HT1080 (cell line): ENCODE data around the gene TNFRSF1A. TPM values are rescaled to one million over a fixed set of nuclear protein-coding genes. Genes with fewer than 3 reads are reported as not detected.

Source experiments
- DNase-seq: peaks from one replicate; pipeline ENCODE4 v3.0.0-alpha.2; 2015; ENCODE audit warnings: low read depth
- polyA plus RNA-seq, 2 experiments: library from polyadenylated mRNA; depleted of rRNA; stranded (reverse); fragments of >200 nt; gene quantifications; 2 replicates each; pipeline ENCODE4 v1.2.3, GENCODE V29; 2015
- total RNA-seq: library from RNA; depleted of rRNA; stranded (reverse); fragments of >200 nt; shearing (Covaris generic); gene quantifications from 2 replicates; pipeline ENCODE4 v1.2.3, GENCODE V29; 2014; rRNA removed

Gene TNFRSF1A
- 124 and 209 TPM in 2 replicates for total RNA-seq
- 228 and 247 TPM in 2 replicates for polyA plus RNA-seq (2015; cell fraction: cytosol; rRNA removed)
- polyA plus RNA-seq (2015; cell fraction: nucleus; rRNA removed) = 219 and 235 TPM in 2 replicates

- DNase-seq = peak; percentile 82
These were observed at the start of gene TNFRSF1A for GRCh38 chr12:6341417-6342139. TSS of gene TNFRSF1A (minus strand) at chr12:6342076. CDS start at chr12:6341814, 262 bp downstream.

DNA sequence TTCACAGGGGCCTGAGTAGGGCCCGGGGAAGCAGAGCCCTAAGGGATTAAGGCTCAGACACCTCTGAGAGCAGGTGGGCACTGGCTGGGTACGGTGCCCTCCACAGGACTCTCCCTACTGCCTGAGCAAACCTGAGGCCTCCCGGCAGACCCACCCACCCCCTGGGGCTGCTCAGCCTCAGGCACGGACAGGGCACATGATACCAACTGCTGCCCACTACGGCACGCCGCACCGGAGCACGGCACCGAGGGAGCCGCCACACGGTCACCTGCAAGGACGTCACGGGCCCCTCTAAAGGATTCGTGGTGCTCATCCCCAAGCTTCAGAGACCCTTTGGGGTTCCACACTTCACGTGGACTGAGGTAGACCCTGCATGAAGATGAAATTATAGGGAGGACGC, 49.1 kb upstream of the TNFRSF1A start:
- no peak for DNase-seq

- DNase-seq = no peak
These were observed 48.4 kb upstream of the TNFRSF1A start for GRCh38 chr12:6390084-6390799.

- no peak for DNase-seq
These were observed 45.7 kb upstream of the TNFRSF1A start for GRCh38 chr12:6387541-6387940.

DNA sequence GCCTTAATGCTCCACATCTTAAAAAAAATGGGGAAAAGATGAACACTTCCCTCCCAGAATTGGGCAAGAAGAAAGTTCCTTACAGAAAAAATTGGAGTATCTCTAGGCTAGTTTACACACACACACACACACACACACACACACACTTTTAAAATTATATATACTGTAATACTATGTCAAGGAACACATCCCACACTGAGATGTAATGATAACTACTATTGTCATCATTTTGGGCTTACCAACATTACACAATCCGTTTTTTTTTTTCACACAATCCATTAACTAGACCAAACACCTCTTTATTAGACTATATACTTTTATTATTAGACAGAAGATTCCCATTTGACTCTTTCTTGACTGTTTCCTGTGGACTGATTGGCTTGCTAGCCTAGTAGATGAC, 44.6 kb upstream of the TNFRSF1A start:
- DNase-seq = no peak

- DNase-seq = no peak
These were observed 44.2 kb upstream of the TNFRSF1A start for GRCh38 chr12:6386038-6386437.

DNA sequence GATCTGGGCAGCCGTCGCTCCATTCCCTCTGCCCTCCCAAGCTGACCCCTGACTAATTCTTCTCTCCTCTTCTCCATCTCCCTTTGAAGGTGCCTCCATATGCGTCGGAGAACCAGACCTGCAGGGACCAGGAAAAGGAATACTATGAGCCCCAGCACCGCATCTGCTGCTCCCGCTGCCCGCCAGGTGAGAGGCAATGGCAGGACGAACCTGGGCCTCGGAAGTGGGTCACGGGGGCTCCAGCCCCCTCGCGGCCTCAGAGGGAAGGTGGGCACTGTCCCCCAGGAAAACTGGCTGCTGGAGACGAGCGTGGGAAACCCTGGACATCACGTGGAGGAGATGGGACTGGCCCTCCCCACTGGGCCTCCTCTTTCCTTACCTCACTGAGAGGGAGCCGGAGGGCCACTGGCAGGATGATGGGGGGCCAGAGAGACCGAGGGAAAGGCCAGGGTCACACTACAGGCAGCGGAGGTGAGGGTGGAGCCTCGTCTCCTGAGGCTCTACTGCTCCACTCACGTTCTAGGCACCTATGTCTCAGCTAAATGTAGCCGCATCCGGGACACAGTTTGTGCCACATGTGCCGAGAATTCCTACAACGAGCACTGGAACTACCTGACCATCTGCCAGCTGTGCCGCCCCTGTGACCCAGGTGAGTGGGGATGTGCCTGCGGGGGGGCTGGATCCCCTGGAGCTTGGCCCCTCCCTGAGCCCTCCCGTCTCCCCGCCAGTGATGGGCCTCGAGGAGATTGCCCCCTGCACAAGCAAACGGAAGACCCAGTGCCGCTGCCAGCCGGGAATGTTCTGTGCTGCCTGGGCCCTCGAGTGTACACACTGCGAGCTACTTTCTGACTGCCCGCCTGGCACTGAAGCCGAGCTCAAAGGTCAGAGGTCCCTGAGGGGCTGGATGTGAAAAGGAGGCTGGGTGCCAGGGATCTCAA, 42.9 kb upstream of the TNFRSF1A start:
- DNase-seq = peak; percentile 37

- peak; percentile 89 for DNase-seq
These were observed 42.0 kb upstream of the TNFRSF1A start, which contains the start of gene LTBR for GRCh38 chr12:6383572-6384498. TSS of gene LTBR (plus strand) at chr12:6384162. CDS start at chr12:6384359, 197 bp downstream.

GRCh38 chr12:6382982-6383381, 41.1 kb upstream of the TNFRSF1A start:
- DNase-seq = no peak

GRCh38 chr12:6382371-6382770, 40.5 kb upstream of the TNFRSF1A start:
- DNase-seq = no peak

DNA sequence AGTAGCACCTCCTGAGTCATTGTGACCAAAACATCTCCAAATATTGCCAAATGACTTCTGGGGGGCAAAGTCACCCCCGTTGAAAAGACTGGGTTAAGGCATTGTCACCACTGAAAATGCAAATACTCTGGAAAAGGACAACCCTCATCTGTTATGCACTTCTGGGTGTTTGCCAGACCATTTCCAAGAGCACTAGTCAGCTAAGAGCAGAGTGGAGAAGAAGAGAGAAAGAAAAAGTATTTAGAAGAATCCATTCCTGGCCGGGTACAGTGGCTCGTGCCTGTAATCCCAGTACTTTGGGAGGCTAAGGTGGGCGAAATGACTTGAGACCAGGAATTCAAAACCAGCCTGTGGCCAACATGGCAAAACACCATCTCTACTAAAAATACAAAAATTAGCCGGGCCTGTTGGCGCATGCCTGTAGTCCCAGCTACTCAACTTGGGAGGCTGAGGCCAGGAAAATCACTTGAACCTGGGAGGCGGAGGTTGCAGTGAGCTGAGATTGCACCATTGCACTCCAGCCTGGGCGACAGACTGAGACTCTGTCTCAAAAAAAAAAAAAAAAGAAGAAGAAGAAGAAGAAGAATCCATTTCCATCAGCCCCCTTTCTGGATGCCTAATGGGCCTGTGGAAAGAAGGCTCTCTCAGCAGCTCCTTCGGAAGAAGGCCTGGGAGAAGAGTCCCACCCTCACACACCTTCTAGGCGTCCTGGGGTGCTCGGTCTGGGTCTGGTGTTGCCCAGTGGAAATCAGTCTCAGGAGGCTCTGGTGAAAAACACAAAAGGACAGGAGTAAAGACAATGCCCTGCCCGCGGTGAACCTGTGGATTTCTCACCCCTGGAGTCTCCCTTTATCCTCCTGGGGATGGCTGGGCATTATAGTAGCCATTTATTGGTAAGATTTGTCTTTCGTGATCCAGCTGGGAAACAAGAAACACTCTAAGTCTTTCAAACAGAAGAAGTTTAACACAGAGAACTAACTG, 38.6 kb upstream of the TNFRSF1A start:
- no peak for DNase-seq

DNA sequence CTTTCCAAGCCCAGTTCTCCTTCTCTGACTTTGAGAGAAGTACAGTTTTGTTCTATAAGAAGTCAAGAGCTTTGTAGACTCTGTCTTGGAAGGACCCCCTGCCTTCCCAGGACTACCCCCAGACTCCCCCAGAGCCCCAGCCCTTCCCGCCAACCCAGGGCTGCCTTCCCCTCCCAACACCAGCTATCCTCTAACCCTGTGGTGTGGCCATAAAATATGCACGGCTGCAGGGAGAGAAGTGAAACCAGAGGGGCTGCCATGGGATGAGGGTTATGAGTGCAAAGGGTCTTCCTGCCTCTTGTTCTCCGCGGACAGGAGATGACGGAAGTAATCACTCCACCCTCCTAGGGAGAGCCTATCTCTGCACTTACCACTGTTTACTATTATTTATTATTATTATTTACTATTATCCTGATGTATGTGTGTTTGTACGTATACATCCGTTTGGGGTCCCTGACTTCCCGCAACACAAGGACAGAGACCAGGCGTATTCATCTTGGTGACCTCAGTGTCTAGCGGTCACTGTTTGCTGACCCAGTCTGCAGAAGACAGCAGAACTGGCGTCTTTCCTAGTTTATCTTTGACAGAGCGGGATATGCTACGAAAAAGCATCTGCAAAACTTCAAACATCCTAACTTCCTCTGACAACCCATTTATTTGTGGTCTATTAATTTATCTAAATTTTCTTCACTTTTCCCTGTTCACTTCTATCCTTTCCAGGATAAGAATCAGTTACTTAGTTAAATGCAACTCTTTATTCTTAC, 37.0 kb upstream of the TNFRSF1A start:
- DNase-seq = no peak

DNA sequence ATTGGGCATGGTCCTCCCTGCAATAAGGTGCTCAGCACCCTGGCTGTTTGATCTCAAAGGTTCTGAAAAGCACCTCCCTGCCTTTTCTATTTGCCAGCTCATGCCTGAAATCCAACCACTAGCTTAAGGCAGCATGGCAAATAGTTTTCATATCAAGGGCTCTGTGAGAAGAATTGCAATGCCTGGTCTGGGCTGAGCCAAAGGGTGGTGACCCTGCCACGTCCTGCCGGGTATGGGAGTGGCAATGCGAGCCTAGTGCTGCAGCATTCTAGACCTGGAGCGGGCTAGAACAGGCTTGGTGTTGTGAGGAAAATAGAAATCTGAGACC, 35.8 kb upstream of the TNFRSF1A start:
- no peak for DNase-seq

- DNase-seq = no peak
These were observed 35.2 kb upstream of the TNFRSF1A start for GRCh38 chr12:6376870-6377666.

DNA sequence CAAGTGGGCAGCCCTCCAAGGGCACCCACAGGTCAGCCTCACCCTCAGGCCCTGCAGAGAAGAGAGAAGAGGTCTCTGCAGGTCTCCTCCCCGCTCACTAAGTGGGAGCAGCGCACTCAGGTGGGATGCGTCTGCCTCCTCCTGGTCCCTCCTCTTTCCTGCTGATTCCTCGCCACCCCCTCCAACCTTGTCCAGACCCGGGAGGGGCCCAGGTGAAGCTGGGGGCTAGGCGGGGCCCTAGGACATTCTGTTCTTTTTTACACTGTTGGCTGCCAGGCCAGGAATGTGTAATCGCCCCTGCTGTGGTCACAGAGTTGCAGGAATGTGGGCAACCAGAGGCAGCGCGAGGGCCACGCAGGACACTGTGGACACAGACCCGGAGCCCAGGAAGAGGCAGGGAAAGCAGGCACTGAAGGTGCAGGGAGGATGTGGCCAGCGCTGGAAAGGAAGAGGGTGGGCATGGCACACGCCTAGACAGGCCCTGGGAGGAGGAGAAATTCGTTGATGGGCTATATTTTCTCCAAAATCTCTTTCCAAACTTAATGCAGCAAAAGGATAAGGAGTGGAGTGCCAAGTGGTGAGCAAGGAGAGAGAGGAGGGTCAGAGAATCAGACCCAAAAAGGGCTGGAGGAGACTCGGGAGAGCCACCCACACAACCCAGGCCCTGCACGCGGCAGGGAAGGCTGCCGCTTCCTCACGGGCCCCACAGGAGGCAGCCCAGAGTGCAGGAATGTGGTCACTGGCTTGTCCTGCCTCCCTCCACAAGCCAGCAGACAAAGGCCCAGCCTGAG, 34.4 kb upstream of the TNFRSF1A start:
- peak; percentile 71 for DNase-seq

DNA sequence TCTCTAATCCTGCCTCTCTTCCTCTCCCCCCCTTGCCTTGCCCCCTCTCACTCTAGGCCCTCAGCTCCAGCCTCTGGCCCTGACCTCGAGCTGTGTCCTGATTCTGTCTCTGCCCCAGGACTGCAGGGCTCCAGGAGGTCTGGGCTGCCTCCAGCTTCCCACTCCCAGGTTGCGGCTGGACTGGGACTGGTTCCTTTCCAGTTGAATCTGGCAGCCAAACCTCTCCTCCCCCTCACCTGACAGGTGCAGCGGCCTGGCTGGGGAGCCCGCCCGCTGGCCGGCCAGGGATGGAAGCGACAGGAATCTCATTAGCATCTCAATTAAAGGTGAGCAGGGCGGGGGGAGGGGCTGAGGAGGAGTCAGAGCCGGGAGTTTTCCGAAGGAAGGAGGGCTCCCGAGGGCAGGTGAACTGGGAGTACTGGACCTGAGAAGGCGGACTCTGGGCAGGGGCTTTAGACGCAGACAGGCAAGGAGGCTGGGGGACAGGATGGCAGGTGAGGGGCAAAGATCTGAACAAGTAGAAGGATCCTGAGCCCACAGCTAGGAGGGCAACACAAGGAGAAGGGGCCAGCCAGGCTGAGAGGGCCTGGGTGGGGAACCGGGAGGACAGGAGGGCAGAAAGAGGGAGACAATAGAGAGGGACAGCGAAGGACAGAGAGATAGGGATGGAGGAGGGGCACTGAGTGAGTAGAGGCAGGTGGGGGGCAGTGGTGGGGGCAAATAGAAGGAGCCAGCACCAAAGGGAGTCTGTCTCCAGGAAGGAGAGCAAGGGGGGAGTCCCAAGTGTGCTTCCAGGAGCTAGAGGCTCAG, 33.6 kb upstream of the TNFRSF1A start, which contains the start of gene SCNN1A:
TSS of gene SCNN1A (minus strand) at position 295 of the 810 bp plus-strand sequence. CDS start 780 bp downstream, outside the sequence.
- no peak for DNase-seq
